ENCODE data around the gene FGF2. TPM values are rescaled to one million over a fixed set of nuclear protein-coding genes. Genes with fewer than 3 reads are reported as not detected.

FGF2 gene
- total RNA-seq, 1 donor from 2014 or later = 4.1 TPM

DNA sequence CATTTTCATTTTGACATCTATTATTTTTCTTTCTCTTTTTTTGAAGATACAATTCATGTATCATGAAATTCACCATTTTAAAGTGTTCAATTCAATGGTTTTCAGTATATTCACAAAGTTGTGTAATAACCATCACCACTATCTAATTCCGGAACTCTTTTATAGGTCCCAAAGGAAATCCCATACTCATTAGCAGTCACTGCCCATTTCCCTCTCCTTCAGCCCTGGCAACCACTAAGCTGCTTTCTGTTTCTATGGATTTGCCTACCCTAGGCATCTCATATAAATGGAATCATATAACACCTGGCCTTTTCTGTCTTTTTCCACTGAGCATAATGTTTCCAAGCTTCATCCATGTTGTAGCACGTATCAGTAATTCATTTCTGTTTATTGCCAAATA is 3.2 kb upstream of the FGF2 start:
- intact Hi-C loops (cut with micrococcal nuclease) = no loop called here
- H3K36me3 ChIP-seq = no peaks in the 10 kb centered on the region

GRCh38 chr4:122824616-122825015 is 2.0 kb upstream of the FGF2 start:
- peaks cover 30% of the 10 kb centered on the region for H3K4me1 ChIP-seq
- intact Hi-C loops (cut with micrococcal nuclease) = no loop called here
- no peak overlapping the region for H3K4me3 ChIP-seq

More for the DNA sequence above, 3.2 kb upstream of the FGF2 start:
- Histone ChIP-seq H3K27me3 (ENCODE audit: low read depth) (no peaks in the 10 kb centered on the region), H3K4me3 (no peak overlapping the region), H3K4me1 (peaks cover 28% of the 10 kb centered on the region), H3K9me3 (replicated peaks) (no peaks in the 10 kb centered on the region), H3K27ac (replicated peaks) (no peak overlapping the region)
- TF ChIP-seq, protein P1, sequence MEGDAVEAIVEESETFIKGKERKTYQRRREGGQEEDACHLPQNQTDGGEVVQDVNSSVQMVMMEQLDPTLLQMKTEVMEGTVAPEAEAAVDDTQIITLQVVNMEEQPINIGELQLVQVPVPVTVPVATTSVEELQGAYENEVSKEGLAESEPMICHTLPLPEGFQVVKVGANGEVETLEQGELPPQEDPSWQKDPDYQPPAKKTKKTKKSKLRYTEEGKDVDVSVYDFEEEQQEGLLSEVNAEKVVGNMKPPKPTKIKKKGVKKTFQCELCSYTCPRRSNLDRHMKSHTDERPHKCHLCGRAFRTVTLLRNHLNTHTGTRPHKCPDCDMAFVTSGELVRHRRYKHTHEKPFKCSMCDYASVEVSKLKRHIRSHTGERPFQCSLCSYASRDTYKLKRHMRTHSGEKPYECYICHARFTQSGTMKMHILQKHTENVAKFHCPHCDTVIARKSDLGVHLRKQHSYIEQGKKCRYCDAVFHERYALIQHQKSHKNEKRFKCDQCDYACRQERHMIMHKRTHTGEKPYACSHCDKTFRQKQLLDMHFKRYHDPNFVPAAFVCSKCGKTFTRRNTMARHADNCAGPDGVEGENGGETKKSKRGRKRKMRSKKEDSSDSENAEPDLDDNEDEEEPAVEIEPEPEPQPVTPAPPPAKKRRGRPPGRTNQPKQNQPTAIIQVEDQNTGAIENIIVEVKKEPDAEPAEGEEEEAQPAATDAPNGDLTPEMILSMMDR (IDR thresholded peaks at IDR 0.05; ENCODE audit: borderline replicate concordance) = no peak
- no peak for DNase-seq

GRCh38 chr4:122826079-122826527 is 528 bp upstream of the FGF2 start:
- Histone ChIP-seq H3K27me3 (ENCODE audit: low read depth) (no peaks in the 10 kb centered on the region), H3K36me3 (no peaks in the 10 kb centered on the region)

More at GRCh38 chr4:122824616-122825015, 2.0 kb upstream of the FGF2 start:
- H3K36me3 ChIP-seq = no peaks in the 10 kb centered on the region
- TF ChIP-seq, protein P1 (IDR thresholded peaks at IDR 0.05; ENCODE audit: borderline replicate concordance) = no peak
- H3K9me3 ChIP-seq (replicated peaks) = no peaks in the 10 kb centered on the region
- DNase-seq = no peak
- no peak overlapping the region for H3K27ac ChIP-seq (replicated peaks)
- no peaks in the 10 kb centered on the region for H3K27me3 ChIP-seq (ENCODE audit: low read depth)

DNA sequence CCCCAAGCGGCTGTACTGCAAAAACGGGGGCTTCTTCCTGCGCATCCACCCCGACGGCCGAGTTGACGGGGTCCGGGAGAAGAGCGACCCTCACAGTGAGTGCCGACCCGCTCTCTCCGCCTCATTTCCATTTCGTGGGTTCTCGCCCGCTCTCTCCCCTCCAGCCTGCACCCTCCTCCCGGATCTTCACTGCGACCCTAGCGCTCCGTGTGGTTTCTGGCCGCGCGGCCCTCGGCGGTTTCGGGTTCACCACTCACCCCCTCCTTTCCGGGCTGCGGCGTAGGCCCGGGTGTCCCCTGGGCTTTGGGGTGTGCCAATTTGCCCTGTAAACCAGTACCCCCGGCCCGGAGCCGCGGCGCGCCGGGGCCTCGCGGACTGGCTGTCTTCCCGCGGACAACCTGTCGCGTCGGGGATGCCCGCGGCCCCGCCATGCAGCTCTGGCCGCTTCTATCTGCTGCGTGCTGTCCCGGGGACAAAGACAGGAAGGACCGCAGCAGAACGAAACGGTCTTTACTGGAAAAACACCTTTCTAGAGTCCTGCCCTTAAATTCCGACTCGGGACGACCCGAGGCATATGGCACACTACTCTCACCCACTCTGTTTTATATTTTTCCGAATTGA is 737 bp downstream of the FGF2 start:
- TF ChIP-seq, protein P1 (IDR thresholded peaks at IDR 0.05; ENCODE audit: borderline replicate concordance) = peak; percentile 22
- peak overlapping the region; percentile 79 for H3K27ac ChIP-seq (replicated peaks)
- H3K4me3 ChIP-seq = peak overlapping the region; percentile 77
- no peaks in the 10 kb centered on the region for H3K27me3 ChIP-seq (ENCODE audit: low read depth)
- intact Hi-C loops (cut with micrococcal nuclease) = no loop called here
- H3K9me3 ChIP-seq (replicated peaks) = no peaks in the 10 kb centered on the region
- H3K4me1 ChIP-seq = peaks cover 34% of the 10 kb centered on the region
- no peaks in the 10 kb centered on the region for H3K36me3 ChIP-seq
- DNase-seq = peak; percentile 42

More at GRCh38 chr4:122826079-122826527, 528 bp upstream of the FGF2 start:
- intact Hi-C loops (cut with micrococcal nuclease) = no loop called here
- Histone ChIP-seq H3K4me1 (peaks cover 34% of the 10 kb centered on the region), H3K27ac (replicated peaks) (peak overlapping the region; percentile 79), H3K4me3 (peak overlapping the region; percentile 77), H3K9me3 (replicated peaks) (no peaks in the 10 kb centered on the region)
- DNase-seq = no peak
- TF ChIP-seq, protein P1 (IDR thresholded peaks at IDR 0.05; ENCODE audit: borderline replicate concordance) = no peak

GRCh38 chr4:122827879-122828601 is 1.4 kb downstream of the FGF2 start:
- intact Hi-C loops (cut with micrococcal nuclease) = no loop called here
- Histone ChIP-seq H3K36me3 (no peaks in the 10 kb centered on the region), H3K27me3 (ENCODE audit: low read depth) (no peaks in the 10 kb centered on the region), H3K27ac (replicated peaks) (peak overlapping the region; percentile 79), H3K9me3 (replicated peaks) (no peaks in the 10 kb centered on the region), H3K4me3 (peak overlapping the region; percentile 77), H3K4me1 (peaks cover 34% of the 10 kb centered on the region)
- TF ChIP-seq, protein P1 (IDR thresholded peaks at IDR 0.05; ENCODE audit: borderline replicate concordance) = peak; percentile 36
- no peak for DNase-seq

All from left ventricle myocardium inferior (tissue), 1 donor.